ENCODE results near the gene NR1D1.

Gene NR1D1

GRCh38 chr17:40061609-40062038, 38.8 kb downstream of the NR1D1 start:
- TF ChIP-seq POLR2A (IDR thresholded peaks at IDR 0.05; ENCODE audit: low read length) (no peak), GATA1 (IDR thresholded peaks at IDR 0.05; ENCODE audit: low read depth, low read length) (no peak)
- DNase-seq: no peak

- DNase-seq: no peak
- no peak for TF ChIP-seq GATA1 (IDR thresholded peaks at IDR 0.05; ENCODE audit: low read depth, low read length)
- no peak for TF ChIP-seq POLR2A (IDR thresholded peaks at IDR 0.05; ENCODE audit: low read length)
Observed at GRCh38 chr17:40060887-40061608, 39.3 kb downstream of the NR1D1 start.

GRCh38 chr17:40059729-40060475, 40.5 kb downstream of the NR1D1 start:
- TF ChIP-seq GATA1 (IDR thresholded peaks at IDR 0.05; ENCODE audit: low read depth, low read length) (no peak), POLR2A (IDR thresholded peaks at IDR 0.05; ENCODE audit: low read length) (no peak)
- no peak for DNase-seq

- DNase-seq: no peak
- TF ChIP-seq GATA1 (IDR thresholded peaks at IDR 0.05; ENCODE audit: low read depth, low read length) (no peak), POLR2A (IDR thresholded peaks at IDR 0.05; ENCODE audit: low read length) (no peak)
Observed at GRCh38 chr17:40058865-40059264, 41.5 kb downstream of the NR1D1 start.

GRCh38 chr17:40058186-40058784, 42.1 kb downstream of the NR1D1 start:
- DNase-seq: no peak
- no peak for TF ChIP-seq GATA1 (IDR thresholded peaks at IDR 0.05; ENCODE audit: low read depth, low read length)
- no peak for TF ChIP-seq POLR2A (IDR thresholded peaks at IDR 0.05; ENCODE audit: low read length)

- no peak for DNase-seq
- TF ChIP-seq POLR2A (IDR thresholded peaks at IDR 0.05; ENCODE audit: low read length) (no peak), GATA1 (IDR thresholded peaks at IDR 0.05; ENCODE audit: low read depth, low read length) (no peak)
Observed at GRCh38 chr17:40056379-40057015, 43.9 kb downstream of the NR1D1 start.
